WI38 (cell line): ENCODE results near the gene LDHAL6B.

Source experiments
- H3K4me3 ChIP-seq: 2 replicates; pipeline ENCODE4 v1.5.1; 2011; ENCODE audit warnings: low read depth, mild to moderate bottlenecking, control low read depth, low read length
- CTCF ChIP-seq: IDR thresholded peaks from 2 replicates; pipeline ENCODE4 v1.5.1; 2012; ENCODE audit warnings: low read depth, mild to moderate bottlenecking, control low read depth, low read length

Gene LDHAL6B

DNA sequence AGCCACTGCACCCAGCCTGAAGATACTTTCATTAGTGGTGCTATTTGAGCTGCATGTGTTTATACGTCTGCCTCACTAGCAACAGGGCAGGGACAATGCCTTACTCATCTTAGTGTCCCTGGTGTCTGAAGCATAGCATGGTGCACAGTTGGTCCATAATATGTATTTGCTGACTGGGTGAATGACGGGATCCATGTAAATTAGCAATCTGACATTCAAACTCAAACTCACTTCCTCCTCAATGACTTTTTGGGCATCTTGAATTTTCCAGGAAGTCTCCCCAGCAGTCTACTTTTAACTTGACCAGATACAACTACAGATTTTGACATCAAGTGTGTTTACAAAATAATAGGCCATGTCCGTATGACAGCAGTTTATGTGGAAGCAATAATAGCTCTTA is 3.0 kb upstream of the LDHAL6B start:
- no peak for TF ChIP-seq CTCF
- H3K4me3 ChIP-seq, result no peak overlapping the region

DNA sequence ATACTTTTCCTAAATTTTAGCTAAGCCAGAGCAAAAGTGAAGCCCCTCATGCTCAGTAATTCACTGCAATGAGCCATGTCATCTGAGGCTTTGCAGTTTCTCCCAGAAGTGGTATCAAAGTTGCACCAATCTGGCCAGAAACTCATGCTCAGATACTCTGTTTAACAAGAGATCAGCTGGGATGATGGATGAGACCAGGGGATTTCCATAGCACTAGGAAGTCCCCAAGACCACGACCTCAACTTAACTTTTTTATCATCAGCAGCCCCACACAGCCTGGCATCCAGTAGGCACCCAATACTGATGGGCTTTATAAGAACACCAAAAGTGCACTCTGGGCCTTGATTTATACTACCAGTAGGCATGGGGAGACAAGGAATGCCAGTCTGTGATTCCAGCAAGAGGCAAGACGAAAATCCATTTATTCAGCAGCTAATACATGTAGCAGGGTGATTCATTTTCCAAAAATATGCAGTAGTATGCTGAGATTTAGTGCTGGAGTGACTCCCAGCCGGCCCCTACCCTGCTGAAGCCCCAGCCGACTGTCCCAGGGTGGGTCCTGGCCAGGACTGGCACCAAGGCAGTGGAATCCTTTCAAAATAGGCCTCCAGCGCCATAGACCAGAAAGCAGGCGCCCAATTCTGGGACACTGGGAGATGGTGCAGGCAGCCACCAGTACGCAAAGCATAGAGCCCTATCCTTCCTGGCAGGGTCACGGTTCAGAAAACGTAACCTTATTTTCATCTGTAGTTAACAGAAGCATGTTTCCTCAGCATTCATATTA is 612 bp upstream of the LDHAL6B start:
- no peak overlapping the region for H3K4me3 ChIP-seq
- TF ChIP-seq CTCF, result no peak

GRCh38 chr15:59208613-59209249 is 2.1 kb downstream of the LDHAL6B start:
- TF ChIP-seq CTCF, result no peak
- H3K4me3 ChIP-seq, result no peak overlapping the region

- TF ChIP-seq CTCF, result no peak
- H3K4me3 ChIP-seq, result no peak overlapping the region
Measured at GRCh38 chr15:59210186-59210585, 3.5 kb downstream of the LDHAL6B start.

DNA sequence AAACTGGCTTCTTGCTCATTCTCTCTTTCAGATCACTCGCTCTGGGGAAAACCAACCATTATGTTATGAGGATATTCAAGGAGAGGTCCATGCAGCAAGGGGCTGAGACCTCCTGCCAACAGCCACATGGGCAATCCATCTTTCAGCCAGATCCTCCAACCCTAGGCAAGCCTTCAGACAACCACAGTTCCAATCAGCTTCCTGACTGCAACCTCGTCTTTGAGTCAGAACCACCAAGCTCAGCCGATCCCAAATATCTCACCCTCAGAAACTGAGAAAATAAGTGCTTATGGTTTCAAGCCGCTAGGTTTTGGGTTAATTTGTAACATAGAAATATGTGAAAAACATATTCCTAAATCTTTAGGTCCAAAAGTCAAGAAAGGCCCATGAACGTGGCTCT is 10.3 kb downstream of the LDHAL6B start:
- H3K4me3 ChIP-seq, result no peak overlapping the region
- no peak for TF ChIP-seq CTCF

DNA sequence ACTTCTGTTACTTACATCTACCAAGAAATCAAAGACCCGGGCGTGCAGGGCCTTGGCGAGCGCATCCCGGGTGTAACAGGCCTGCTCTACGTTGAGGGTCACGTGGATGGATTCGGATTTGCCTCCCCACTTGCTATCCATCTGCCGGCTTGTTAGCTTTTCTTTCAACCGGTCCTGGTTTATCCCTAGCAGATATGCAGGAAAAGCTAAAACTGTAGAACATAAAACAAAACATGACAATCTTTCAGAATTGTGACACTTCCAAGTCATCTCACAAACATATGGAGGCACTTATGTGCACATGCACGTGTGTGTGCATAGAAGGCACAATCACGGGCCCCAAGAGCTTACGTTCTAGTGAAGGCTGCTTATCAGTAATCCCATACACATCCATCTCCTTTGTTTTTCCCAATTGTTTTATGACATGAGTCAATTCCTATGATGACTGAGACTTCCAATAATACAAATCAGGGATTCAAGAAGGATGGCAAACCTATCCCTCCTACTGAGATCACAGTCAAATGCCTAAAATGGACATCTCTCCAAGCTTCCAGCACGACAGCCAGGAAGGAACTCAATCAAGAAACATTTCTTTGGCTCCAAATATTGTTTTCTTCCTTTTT is 11.3 kb downstream of the LDHAL6B start:
- no peak overlapping the region for H3K4me3 ChIP-seq
- no peak for TF ChIP-seq CTCF

DNA sequence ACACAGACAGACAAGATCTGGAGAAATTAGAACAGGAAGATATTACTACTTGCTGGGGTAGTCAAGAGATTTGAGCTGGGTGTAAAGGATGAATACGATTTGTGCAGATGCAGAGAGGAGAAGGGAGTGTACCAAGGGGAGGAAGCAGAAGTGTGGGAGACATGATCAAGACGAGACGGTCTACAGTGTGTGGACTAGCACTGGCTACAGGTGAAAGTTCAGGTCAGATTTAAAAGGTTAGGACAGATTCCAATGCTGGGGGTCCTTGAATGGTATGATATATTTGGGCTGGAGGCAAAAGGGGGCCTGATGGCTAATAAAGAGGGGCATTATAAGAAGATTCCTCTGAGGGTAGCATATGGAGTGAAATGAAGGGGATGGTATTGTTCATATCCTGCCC is 12.1 kb downstream of the LDHAL6B start:
- TF ChIP-seq CTCF, result no peak

More for the DNA sequence above, 12.1 kb downstream of the LDHAL6B start:
- H3K4me3 ChIP-seq, result no peak overlapping the region
